ENCODE measurements around the gene SHKBP1.

DNA sequence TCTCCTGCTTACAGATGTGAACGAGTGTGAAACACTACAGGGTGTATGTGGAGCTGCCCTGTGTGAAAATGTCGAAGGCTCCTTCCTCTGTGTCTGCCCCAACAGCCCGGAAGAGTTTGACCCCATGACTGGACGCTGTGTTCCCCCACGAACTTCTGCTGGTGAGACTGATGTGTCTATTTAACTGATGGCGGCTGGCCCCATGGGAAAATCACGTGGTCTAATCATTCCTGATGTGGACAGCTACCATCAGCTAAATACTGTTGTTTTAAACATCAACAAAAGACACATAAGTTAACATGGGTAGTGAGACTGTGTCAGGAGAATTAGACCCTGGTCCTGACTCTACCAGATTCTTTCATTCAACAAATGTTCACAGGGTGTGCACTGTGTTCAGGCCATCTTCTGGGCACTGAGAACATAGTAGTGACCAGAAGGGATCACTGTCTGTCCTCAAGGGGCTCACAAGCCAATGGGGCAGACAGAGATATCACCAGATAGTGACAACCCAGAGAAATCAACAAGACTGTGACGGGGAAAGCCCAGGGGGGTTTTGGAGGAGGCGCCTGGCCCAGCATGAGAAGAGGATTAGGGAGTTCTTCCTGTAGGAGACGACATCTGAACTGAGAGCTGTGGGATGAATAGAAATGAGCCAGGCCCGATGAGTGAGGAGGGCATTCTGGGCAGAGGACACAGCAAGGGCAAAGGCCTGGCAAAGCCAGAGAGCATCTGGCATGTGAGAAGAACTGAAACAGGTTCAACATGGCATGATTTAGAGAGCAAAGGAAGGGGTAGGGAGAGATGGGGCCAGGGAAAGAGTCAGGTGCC lies 42.9 kb downstream of the SHKBP1 start:
- TF ChIP-seq POLR2AphosphoS5 (IDR thresholded peaks at IDR 0.05) (no peak), EP300 (conservative IDR thresholded peaks at IDR 0.05; ENCODE audit: poor library complexity, severe bottlenecking) (no peak)
- TF ChIP-seq, protein P1, sequence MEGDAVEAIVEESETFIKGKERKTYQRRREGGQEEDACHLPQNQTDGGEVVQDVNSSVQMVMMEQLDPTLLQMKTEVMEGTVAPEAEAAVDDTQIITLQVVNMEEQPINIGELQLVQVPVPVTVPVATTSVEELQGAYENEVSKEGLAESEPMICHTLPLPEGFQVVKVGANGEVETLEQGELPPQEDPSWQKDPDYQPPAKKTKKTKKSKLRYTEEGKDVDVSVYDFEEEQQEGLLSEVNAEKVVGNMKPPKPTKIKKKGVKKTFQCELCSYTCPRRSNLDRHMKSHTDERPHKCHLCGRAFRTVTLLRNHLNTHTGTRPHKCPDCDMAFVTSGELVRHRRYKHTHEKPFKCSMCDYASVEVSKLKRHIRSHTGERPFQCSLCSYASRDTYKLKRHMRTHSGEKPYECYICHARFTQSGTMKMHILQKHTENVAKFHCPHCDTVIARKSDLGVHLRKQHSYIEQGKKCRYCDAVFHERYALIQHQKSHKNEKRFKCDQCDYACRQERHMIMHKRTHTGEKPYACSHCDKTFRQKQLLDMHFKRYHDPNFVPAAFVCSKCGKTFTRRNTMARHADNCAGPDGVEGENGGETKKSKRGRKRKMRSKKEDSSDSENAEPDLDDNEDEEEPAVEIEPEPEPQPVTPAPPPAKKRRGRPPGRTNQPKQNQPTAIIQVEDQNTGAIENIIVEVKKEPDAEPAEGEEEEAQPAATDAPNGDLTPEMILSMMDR (IDR thresholded peaks at IDR 0.05; ENCODE audit: poor library complexity, severe bottlenecking): no peak
